H4 (cell line): ENCODE data around the gene SLC8A1. TPM values are rescaled to one million over a fixed set of nuclear protein-coding genes. Genes with fewer than 3 reads are reported as not detected.

Experiments
- DNase-seq: peaks from one replicate; pipeline ENCODE4 v3.0.0-alpha.2; 2015; ENCODE audit warnings: low spot score
- total RNA-seq: library from RNA; depleted of rRNA; stranded (reverse); fragments of >200 nt; shearing (Covaris generic); gene quantifications from 2 replicates; pipeline ENCODE4 v1.2.3, GENCODE V29; 2014

The SLC8A1 gene
- total RNA-seq, 1 experiment from 2014 or later: not detected

GRCh38 chr2:40193670-40194026 lies 258.2 kb downstream of the SLC8A1 start:
- no peak for DNase-seq

DNA sequence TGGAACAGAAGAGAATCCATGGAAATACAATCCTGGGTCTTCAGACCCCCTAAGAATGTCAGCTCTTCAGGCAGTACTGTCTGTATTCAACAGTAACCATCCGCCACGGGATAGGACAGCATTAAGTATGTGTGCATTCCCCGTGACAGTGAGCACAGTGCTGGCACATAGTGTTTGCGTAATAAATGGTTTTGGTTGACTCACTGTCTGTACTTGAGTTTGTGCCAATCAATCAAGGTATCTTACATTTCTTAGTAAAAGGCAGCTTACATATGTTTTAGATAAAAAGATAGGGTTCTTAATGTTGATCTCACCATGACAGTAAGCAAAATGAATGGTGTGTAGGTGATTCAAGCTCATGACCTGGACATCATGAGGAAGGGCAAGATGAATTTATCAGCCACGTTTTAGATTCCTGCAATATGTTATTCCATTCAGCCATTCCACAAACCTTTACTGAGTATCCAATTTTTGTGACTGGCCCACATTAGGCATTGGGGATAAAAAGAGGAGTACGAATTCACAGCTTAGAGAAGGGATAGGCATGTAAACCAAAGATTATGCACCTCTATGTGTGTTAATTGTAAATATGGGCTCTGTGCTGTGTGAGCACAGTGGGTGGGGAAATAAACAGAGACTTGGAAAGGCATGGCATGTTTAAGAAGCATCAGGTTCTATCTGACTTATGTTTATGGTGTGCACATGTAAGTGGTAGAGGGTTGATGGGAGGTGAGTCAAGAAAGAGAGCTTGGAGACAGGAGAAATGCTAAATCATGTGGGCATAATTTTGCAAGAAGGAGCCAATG lies 258.8 kb downstream of the SLC8A1 start:
- DNase-seq: peak; percentile 16

- DNase-seq: no peak
Measured at GRCh38 chr2:40190457-40190856, 261.4 kb downstream of the SLC8A1 start.

DNA sequence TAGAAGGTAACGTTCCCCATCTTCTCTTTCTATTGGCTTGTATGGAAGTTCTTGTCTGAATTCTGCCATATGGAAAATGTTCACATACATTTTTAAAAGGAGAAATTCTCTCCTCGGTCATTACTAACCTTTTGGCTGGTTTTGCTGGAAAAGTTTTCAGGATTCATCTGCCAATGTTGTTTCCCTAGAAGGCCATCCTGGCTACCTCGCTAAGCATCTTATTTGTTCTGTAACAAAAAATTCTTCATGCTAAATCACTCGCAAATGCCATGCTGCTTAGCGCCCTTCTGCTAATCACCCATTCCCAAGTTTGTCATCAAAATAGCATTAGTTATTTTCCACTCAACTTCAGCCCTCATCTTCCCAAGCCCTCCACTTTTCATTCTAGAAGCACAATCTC lies 262.0 kb downstream of the SLC8A1 start:
- DNase-seq: no peak

GRCh38 chr2:40187054-40187453 lies 264.8 kb downstream of the SLC8A1 start:
- DNase-seq: no peak

DNA sequence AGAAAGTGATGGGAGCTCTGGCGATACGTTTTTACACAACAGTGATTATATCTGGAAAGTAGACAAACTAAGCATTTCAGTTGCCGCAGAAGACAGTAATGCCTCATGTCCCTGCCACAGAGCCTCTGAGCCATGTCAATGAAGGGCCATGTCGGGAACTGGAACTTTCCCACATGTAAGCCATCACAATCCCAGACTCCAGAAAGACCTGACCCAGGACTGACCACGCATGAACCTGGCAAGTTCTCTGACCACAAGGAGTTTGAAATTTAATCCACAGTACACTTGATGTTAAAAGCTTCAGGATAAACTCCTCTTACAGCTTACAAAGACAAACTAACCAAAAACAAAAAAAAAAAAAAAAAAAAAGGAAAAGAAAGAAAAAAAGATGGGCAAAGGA lies 267.3 kb downstream of the SLC8A1 start:
- DNase-seq: no peak

- DNase-seq: no peak
Measured at GRCh38 chr2:40181855-40182254, 270.0 kb downstream of the SLC8A1 start.

DNA sequence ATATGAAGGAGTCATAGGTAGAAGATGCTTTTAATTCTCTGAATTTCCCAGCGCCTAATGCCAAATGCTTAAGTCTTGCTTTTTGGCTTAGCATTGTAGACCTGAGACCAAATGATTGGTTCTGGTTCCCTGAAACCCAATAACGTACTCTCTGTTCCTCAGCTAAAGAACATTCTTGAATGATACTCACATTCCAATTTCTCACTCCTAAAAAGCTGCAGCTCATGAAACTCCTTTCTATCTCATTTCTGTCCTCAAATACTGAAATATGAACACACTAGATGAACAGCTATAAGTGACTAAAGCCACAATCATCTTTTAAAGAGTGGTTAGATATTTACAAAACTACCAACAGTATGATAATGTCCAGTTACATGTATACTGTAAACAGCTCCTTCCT lies 272.1 kb downstream of the SLC8A1 start:
- DNase-seq: no peak

GRCh38 chr2:40178971-40179370 lies 272.9 kb downstream of the SLC8A1 start:
- no peak for DNase-seq

DNA sequence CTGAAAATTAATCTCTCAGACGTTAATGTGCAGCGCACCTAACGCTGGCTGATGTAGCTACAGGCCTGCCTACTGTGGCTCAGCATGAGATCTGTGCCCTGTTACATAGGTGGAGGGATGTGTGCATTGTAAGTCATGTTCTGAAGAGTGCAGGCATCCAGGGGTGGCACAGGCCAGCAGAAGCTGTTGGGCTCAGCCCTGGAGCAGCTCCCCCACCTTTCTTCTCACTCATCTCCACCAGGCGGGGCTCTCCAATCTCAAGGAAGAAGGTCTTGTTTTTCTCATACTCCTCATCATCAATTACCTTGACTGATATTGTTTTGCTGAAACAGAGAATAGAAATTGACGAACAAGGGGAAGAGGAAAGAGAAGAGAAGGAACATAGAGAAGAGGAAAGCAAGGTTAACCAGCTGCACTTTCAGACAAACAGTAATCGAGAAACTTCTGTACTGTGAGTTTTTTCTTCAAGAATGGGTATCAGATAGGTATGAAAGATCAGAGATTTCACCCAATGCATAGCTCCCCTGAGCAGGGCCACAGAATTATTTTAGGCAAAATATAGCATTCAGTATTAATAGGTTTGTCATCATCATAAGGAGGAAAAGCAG lies 273.6 kb downstream of the SLC8A1 start:
- no peak for DNase-seq

DNA sequence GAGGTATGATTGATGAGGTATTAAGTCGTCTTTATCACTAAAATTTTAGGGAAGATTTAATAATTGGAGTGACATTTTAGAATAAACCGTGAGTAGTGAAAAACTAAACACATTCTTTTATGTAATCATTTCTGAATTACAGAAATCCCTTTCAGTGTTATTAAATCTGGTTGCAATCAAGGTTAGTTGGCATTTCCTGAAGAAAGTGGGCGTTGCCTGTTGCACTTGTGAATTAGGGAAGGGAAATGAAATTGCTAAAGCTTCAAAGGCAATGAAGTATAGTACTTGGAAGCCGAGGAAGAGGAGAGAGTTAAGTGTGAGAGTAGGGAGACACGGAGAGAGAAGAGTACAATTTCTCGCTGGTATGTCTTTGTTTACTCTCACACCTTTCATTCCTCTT lies 274.5 kb downstream of the SLC8A1 start:
- no peak for DNase-seq

- DNase-seq: no peak
Measured at GRCh38 chr2:40173276-40173675, 278.6 kb downstream of the SLC8A1 start.

DNA sequence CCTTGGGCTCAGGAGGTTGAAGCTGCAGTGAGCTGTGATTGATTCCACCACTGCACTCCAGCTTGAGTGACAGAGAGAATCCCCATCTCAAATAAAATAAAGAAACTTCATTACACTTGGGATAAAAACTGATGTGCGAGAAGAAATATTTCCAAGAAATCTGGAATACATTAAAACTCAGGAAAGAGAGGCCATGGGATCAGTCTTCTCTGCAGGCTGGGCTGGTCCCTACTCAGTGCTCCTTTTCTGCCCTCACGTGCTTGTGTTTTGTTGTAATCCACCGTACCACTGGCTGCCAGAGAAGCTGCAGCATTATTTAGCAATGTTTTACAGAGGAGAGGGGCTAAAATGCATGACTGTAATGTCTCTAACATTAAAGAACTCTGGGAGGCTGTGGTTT lies 282.0 kb downstream of the SLC8A1 start:
- no peak for DNase-seq

DNA sequence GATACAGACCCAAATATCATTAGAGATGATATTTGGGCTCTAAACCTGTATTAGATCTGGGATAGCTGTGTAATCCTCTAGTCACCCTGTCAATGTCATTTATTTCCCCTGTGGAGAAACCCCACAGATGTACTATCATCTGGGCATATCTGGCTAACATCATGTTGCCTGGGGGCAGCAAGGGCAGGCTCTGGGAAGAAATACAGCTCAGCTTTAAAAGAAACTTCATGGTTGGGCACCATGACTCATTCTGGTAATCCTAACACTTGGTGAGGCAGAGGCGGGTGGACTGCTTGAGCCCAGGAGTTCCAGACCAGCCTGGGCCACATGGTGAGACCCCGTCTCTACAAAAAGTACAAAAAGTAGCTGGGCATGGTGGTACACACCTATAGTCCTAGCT lies 282.5 kb downstream of the SLC8A1 start:
- peak; percentile 21 for DNase-seq

- DNase-seq: no peak
Measured at GRCh38 chr2:40168546-40168945, 283.3 kb downstream of the SLC8A1 start.

DNA sequence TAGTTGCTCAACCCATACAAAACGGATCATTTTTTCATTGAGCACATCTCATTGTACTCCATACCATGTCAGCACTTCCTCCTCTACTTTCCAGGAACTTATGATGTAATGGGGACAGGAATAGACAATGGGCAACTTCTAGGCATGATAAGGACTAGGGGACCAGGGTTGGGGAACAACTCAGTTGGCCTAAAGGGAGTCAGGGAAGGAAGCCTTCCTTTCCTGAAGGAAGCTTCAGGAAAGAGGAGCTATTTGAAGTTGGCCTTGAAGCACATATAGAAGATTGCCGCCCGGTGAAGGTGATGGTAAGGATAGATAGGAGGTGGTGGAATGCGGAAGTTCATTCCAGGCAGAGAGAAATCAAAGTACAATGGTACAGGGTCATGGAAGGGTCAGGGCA lies 283.9 kb downstream of the SLC8A1 start:
- no peak for DNase-seq

GRCh38 chr2:40166006-40166405 lies 285.9 kb downstream of the SLC8A1 start:
- no peak for DNase-seq

DNA sequence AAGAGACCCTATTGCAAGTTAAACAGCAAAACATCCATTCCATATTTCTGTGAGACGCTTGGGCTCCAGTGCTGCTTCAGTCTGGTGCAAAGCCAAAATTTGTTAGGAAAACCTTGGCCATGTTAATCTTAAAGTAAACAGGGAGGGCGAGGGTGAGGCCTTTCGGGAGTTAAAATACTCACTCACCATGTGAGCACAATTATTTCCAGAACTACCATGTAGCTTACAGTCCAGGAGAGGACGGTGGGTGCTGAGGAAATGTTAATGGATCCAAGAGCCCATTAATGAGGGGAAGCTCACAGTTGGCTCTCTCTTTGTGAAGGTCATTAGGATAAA lies 286.4 kb downstream of the SLC8A1 start:
- no peak for DNase-seq

- DNase-seq: no peak
Measured at GRCh38 chr2:40164736-40165508, 287.0 kb downstream of the SLC8A1 start.

GRCh38 chr2:40161986-40162385 lies 289.9 kb downstream of the SLC8A1 start:
- DNase-seq: no peak

DNA sequence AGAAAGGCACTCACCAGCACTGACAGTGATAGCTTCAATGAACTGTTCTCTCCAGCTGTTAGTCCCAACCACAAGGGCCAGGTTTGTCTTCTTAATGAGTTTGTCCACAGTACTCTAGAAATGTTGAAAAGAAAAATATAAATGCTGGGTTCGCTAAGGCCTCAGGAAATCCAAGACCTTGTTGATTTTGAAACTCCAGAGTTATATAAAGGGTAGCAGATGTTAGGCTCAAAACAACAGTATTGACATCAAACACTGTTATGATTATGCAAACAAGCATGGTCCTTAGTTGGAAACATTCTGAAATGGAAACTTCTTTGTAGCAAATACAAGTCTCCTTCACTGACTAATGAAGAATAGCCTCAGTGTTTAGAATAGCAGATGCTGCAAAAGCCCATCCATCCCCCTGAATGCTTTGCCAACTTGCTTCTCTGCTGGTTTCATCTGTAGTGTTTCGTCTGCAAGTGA lies 291.1 kb downstream of the SLC8A1 start:
- no peak for DNase-seq

- DNase-seq: no peak
Measured at GRCh38 chr2:40159333-40159732, 292.6 kb downstream of the SLC8A1 start.

- DNase-seq: no peak
Measured at GRCh38 chr2:40158781-40159180, 293.1 kb downstream of the SLC8A1 start.
